Hematopoietic multipotent progenitor cell (in vitro differentiated cells): ENCODE measurements around the gene POP5. TPM values are rescaled to one million over a fixed set of nuclear protein-coding genes. Genes with fewer than 3 reads are reported as not detected.

Experiments used
- DNase-seq, 3 donors: peaks; one replicate each; pipeline ENCODE4 v3.0.0-alpha.2; 2011 to 2015; ENCODE audit warnings: low read depth in 2 of 3, low spot score in 2 of 3
- total RNA-seq: library from RNA; depleted of rRNA; stranded (reverse); fragments of >200 nt; gene quantifications from one replicate; pipeline ENCODE4 v1.2.3, GENCODE V29; 2012

POP5 gene
- total RNA-seq, 1 donor = 38.0 TPM

DNA sequence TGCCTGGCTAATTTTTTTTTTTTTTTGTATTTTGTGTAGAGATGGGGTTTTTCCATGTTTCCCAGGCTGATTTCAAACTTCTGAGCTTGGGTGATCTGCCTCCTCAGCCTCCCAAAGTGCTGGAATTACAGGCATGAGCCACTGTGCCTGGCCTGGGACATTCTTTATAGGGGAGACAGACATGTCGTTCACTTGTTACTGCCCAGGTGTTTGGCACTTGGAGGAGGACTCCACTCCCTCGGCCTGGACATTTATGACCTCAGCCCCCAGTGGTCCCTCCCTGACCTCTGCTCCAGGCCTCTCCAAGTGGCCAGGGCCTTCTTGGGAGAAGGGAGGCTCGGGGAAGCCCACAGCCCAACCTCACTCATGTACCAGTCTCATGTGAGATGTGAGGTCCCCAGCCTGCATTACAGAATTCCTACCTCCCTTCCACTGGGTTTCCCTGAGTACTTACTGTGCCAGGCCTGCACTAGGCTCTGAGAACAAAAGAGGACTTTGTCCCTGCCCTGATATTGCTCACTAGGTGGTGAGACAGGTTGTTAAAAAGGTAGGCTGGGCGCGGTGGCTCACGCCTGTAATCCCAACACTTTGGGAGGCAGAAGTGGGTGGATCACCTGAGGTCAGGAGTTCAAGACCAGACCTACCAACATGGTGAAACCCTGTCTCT is 9.7 kb upstream of the POP5 start:
- no peak for DNase-seq

DNA sequence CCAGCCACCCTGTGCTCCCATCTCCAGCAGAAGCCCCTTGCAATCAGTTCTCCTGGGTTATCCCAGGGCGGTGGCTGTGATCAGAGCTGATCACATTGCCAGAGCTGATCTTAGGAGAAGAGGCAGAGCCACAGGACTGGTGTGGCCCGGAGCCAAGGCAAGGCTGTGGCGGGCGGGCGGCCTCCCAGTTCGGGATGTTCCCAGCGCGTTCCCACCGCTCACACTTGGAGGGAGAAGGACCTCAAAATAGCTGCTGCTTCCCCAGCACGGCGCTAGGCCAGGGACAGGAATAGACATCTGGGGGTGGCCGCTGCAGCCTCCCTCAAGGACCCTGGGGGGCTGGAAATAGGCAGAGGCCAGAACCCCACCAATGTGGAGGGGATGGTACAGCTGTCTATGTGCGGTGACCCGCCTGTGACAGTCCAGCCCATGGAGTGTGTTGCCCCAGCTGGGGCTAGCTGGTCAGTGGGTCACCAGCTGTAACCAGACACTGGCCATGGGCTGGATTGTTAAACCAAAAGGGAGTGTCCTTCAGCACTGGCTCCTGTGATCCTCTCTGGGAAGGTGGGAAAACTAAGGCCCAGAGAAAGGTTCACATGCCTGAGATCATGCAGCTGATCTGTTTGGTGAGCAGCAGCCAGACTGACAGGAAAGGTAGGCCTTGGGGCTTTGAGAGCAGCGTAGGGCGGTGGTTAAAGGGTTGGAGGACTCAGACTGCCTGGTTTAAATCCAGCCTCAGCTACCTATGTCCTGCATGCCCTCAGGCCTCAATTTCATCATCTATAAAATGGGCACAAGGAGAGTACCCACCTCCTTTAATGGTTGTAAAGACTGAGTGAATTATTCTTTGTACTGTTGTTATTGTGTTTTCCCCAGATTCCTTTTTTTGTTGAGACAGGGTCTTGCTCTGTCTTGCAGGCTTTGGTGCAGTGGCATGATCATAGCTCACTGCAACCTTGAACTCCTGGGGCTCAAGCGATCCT is 8.0 kb upstream of the POP5 start:
- DNase-seq = no peak

DNA sequence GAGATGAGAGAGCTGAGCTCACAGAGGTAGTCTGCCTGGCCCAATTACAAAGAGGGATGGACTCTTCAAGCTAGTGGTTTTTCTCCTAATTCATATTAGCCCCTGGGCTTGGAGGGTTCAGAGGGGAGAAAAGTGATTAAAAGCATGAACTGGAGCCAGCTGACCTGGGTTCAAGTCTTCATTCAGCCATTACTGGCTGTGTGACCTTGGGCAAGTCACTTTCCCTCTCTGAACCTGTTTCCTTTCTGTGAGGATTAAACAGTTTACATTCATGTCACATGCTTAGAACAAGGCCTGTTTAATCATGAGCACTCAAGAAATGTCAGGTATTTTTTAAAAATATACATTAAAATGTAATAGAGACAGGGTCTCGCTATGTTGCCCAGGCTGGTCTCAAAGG is 7.2 kb upstream of the POP5 start:
- DNase-seq = no peak

DNA sequence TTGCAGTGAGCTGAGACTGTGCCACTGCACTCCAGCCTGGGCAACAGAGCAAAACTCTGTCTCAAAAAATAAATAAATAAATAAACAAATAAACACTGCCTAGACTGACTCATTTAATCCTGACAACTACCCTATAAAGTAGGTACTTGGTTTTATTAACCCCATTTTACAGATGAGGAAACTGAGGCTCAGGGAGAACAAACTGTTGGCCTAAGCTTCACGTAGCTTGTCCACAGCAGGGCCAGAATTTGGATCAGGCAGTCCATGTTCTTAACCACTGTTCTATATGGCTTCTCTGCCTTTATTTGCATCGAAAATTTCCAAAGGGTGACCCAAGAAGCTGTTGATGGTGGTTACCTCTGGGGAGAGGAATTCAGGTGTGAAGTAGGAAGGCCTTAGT is 5.7 kb upstream of the POP5 start:
- DNase-seq = no peak

DNA sequence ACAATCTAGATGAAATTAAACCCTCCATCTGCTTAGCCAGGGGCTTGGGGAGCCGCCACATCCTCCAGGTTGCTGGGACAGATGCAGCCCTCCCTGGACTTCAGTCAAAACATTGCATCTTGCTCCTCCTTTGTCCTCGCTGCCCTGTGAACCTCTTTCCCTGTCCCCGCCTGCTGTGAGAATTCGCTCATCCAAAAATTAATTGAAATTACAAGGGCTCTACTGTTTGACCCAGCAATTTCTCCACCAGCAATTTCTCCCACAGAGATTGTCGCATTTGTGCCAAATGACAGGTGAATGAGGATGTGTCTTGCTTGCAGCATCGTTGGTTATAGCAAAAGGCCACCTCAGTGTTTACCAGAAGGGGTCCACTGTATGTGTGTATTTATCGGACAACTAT is 5.0 kb upstream of the POP5 start:
- no peak for DNase-seq

DNA sequence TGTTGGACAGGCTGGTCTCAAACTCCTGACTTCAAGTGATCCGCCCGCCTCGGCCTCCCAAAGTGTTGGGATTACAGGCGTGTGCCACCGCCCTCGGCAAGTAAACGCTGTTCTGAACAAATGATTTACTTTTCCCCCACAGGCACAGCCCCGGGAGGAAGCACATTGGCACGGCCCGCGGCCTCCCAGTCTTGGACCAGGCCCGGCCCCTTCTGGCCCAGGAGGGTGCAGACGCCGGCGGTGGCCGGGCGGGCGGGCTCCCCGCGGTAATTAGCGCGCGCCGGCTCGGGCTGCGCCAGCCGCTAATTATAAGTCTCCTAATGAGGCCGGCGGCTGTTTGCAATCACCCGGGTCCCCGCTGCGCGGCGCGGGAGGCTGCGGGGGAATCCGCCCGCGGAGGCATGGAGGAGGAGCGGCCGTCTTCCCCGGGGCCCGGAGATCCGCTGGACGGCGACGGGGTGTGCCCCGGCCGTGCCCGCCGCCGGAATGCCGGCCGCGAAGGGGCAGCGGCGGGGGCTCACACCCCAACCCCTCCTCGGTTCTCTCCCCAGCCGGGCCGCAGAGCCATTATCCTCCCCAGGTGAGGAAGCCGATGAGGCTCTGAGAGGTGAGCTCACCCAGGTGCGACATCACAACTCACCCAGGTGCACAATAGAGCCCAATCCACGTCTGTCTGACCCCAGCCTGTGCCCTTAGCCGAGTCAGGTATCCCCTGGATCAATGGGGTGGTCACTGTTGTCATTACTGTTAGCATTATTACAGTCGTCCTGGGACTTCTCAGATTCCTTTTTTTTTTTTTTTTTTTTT is 3.3 kb upstream of the POP5 start:
- peak in 1 of 3 donors; percentile 41 for DNase-seq

DNA sequence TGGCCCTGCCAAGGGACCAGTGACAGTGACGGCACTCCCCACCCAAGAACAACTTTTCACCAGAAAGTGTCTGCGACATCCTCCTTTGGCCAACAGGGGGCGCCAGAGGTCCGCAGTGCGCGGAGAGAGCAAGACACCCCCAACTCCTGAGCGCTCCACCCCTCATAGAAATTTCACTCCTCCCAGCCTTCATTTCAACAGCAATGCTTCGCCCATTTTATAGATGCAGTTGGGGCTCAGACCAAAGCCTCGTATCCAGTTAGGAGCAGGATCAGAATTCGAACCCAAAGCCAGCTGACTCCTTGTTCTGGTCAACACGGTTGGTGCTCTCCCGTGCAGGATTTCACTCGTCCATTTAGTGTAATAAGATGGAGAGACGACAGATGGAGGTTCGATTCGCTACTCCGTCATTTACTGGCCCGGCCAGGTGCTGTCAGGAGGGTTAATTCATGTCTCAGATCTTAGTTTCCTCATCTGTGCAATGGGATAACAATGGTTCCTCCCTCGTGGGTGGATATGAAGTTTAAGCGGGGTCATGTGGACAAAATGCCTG is 2.4 kb upstream of the POP5 start:
- peak; percentile 69 to 86 (median 79) for DNase-seq

DNA sequence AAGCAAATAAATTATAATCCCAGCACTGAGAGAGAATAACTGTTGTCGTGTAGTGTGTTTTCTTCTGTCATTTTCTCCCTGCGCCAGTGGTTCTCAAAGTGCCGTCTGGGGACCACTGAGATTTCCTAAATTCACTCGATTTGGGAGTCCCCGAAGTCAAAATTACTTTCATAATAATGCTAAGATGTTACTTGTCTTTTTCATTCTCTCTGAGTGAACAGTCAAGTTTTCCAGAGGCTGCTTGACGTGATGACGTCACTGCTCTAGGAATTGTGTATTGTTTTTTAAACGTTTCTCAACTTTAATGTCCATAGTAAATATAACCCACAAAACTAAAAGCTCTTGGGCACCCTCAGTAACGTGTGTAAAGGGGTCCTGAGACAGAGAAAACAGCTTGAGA is 796 bp upstream of the POP5 start:
- no peak for DNase-seq

DNA sequence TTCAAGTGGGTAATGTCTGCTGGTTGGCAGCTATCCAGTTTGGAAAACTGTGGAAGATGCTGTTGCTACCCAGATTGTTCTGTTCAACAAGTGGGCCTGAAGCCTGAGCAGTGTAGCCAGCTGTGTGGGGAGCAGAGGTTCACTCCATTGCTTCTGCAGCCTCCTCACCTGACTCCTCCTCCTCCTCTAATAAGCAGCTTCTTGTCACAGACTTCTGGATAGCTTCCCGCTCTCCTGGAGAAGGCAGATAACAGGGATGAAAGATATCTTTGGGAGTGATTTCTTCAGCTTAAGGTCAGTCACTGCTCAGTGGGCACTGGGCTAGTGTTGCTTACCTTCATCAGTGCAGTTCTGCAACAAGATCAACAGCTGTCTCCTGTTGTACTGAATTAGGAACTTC is 2.0 kb downstream of the POP5 start:
- no peak for DNase-seq

DNA sequence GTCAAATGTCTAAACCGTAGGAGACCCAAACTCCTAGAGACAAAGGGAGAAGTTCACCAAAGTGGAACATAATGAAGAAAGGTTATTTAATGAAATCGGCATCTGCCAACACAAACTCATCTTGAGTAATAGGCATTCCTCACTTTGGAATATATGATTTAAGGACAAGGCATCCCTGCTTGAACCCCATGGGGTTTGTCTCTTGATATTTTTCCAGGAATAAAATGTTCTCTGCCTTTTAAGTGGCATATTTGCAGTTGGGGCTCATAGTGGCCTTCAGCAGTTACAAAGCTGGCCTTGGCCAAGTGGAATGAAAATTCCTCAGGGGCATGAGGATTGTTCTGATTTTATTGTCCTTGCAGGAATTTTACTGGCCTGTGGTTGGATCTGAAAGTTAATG is 7.1 kb downstream of the POP5 start:
- DNase-seq = no peak

DNA sequence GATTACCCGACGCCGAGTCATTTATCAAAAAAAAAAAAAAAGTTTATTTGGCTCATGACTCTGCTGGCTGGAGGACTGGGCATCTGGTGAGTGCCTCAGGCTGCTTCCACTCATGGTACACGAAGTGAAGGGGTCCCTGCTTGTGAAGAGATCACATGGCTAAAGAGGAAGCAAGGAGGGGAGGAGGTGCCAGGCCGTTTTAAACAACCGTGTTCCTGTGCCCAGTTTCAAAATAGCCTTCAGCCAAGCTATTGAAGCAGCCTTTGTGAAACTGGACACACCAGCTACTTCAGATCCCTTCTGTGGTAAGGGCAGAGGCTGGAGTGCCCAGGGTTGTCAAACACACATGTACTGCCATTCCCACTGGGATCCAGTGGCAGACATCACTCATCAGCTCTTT is 7.6 kb downstream of the POP5 start:
- DNase-seq = no peak

DNA sequence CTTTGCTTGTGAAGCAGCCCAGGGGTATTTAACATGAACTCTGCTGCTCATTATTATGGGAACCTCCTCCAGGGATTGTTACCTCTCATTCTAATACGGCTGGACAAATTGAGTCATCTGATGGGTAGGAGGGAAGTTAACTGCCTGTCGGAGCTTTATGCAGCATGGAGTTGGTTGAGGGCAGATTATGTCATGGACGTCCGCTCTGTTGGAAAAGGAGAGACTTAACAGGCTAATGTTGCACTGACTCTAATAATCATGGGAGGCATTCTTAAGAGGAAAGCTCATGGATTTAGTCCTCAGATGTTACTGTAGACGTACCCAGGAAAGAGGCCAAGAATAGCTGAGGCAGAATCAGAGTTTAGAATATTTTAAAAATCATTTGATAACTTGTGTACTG is 9.9 kb downstream of the POP5 start:
- DNase-seq = no peak

DNA sequence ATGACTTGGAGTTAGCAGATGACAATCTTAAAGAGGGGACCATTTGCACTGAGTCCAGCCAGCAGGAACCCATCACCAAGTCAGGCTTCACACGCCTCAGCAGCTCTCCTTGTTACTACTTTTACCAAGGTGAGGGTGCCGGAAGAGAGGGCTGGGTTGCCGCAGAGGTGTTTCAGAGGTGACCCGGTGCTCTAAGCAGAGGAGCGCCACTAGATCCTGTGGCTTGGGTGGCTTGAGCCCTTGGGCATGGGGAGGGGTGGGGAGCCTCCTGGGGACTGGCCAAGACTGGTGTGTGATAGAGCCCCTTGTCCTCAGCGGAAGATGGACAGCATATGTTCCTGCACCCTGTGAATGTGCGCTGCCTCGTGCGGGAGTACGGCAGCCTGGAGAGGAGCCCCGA is 17.7 kb downstream of the POP5 start:
- no peak for DNase-seq

DNA sequence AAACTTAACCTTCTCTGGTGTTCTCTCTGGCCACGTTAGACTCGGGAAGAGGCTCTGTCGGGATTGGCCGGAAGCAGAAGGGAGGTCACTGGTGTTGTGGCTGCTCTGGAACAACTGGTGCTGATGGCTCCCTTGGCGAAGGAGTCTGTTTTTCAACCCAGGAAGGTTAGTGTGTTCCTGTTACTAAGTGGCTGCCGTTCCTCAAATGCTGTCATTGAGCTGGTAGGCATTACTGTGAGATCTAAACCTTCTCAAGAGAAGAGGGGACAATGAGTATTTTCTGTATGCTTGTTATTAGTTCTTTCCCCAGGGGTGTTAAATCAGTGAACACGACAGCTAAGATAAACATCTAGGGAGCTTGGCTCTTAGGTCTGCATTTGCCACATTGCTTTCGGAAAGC is 18.3 kb downstream of the POP5 start:
- no peak for DNase-seq

DNA sequence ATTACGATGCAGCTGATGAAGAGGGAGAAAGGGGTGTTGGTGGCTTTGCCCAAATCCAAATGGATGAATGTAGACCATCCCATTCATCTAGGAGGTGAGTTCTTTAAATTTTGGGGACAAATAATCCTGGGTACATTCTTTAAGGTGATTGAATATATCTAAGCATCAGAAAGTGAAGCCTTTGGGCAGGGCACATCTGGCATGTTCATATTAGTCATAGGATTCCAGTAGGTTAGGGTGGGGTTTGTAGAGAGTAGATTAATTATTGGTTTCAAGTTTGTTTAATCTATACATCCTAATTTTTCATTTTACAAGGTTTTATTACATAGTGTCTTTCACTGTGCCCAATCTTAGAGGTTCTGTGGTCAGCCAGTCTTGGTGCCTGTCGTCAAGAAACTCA is 23.6 kb downstream of the POP5 start:
- DNase-seq = no peak

DNA sequence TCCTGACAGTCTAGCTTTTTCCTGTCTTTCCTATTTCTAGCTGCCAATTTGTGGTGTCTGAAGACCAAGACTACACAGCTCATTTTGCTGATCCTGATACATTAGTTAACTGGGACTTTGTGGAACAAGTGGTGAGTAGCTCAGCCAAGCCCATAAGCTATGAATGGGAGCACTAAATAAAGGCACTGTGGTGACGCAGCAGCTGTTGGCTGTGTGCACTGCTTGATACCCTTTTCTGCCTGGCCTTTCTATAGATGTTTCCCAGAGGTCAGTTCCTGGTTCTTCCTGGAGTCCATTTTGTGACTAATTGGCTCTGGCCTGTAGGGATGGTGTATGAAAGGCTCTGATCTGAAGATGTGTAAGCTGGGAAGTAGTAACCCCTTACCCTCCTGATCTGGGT is 26.5 kb downstream of the POP5 start:
- DNase-seq = no peak

DNA sequence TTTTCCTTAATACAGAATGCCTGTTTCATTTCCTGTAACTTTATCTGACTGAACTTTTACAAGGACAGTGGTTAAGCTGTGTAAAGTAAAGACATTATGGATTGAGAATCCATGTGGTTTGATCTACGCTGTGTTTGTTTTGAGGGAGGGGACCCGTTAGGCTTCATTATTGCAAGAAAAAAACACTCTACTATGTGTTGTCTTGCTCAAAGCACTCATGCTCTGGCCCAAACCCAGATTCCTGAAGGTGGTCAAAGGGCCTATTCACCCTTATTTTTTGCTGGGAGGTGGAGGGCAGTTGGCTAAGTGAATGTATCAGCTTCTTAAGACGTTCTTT is 35.2 kb downstream of the POP5 start:
- DNase-seq = no peak

DNA sequence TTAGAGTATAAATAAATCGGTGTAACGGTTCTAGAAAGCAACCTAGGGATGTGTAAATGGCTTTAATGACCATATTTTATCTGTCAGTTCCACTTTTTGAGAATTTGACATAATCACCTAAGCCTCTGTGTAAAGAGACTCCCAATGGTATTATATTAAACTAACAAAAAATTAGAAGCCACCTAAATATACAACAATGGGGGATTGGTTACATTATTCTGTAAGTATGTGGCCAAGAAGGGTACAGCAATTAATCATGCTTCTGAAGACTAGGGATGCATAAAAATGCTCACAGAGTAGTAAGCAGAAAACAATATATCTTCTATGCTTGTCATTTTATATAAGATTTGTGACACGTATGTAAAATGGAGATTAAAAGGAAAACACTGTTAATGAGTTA is 36.5 kb downstream of the POP5 start:
- DNase-seq = no peak

DNA sequence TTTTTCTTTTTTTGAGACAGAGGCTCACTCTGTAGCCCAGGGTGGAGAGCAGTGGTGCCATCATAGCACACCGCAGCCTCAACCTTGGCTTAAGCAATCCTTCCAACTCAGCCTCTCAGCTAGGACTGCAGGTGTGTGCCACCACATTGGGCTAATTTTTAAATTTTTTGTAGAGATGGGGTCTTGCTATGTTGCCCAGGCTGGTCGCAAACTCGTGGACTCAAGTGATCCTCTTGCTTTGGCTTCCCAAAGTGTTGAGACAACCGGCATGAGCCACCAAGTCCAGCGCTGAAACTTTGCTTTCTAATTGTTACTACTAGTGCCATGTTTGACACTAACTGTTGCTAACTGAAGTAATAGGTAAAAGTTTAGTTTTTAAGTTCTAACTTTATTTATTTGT is 39.0 kb downstream of the POP5 start:
- DNase-seq = no peak

DNA sequence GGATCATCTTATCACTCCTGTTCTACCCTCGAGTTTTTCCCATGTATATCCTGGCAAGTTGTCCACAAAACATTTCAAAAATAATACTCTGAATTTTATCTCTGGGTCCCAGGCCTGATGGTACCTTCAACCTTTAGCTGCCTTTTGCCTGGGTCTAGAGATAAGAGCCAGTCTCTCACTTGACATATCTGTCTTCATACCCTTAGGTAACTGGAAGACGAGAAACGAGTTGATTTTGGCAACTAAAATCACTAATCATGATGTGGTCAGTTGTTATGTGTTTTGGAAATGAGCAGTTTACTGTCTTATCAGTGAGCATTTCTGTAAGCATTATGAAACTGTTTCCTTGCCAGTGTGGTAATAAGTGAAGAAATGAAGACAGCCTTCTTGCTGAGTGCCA is 40.8 kb downstream of the POP5 start:
- peak in 2 of 3 donors; percentile 70 to 84 for DNase-seq

DNA sequence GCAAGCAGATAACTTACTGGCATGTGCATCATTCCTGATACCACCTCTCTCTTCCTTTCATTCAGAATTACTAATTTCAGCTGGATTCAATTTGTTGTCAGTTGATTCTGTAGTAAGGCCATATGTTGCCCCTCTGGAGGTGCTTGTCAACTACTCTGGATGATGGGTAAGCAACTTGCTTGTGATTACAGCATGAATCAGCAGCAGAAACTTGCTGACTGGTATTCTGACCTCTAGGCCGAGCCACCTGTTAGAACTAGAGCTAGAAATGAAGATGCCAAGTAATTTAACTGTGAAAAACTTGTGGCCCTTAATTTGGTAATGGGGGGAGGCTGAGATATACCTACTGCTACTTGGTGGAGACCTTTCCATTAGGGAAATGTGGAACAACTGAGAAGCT is 41.9 kb downstream of the POP5 start:
- no peak for DNase-seq
